Lower leg skin (tissue), 3 donors: ENCODE measurements around the gene CIAPIN1.

Experiments used
- POLR2A ChIP-seq, 2 donors: fragments of 450-650 bp; IDR thresholded peaks; one replicate each; pipeline ENCODE4 v1.6.1; 2016 to 2017; ENCODE audit warnings: antibody characterized with exemption in 2 of 2, mild to moderate bottlenecking in 1 of 2, moderate library complexity in 1 of 2
- TF ChIP-seq, protein P1 (sequence below), 3 donors: fragments of 450-650 bp; IDR thresholded peaks; one replicate each; pipeline ENCODE4 v1.5.1; 2016; ENCODE audit warnings: antibody characterized with exemption in 3 of 3, mild to moderate bottlenecking in 3 of 3, moderate library complexity in 2 of 3

DNA sequence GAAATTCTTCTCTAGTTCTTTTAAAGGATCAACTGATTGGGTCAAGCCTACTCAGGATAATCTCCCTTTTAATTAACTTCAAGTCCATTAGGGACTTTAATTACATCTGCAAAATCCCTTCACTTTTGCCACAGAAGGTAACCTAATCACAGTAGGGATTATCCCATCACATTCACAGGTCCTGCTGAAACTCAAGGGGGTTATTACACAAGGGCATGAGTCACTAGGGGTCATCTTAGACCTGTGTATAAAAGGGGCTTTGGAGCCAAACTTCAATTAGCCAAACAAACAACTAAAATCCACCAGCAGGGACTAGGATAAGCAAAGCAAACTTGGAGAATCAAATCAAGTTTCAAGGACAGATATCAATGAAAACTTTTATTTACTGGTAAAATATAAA is 19.4 kb downstream of the CIAPIN1 start:
- TF ChIP-seq POLR2A (IDR thresholded peaks at IDR 0.05), result no peak
- TF ChIP-seq, protein P1, sequence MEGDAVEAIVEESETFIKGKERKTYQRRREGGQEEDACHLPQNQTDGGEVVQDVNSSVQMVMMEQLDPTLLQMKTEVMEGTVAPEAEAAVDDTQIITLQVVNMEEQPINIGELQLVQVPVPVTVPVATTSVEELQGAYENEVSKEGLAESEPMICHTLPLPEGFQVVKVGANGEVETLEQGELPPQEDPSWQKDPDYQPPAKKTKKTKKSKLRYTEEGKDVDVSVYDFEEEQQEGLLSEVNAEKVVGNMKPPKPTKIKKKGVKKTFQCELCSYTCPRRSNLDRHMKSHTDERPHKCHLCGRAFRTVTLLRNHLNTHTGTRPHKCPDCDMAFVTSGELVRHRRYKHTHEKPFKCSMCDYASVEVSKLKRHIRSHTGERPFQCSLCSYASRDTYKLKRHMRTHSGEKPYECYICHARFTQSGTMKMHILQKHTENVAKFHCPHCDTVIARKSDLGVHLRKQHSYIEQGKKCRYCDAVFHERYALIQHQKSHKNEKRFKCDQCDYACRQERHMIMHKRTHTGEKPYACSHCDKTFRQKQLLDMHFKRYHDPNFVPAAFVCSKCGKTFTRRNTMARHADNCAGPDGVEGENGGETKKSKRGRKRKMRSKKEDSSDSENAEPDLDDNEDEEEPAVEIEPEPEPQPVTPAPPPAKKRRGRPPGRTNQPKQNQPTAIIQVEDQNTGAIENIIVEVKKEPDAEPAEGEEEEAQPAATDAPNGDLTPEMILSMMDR (IDR thresholded peaks at IDR 0.05), result no peak
